ENCODE results near the gene ZFP69B. TPM values are rescaled to one million over a fixed set of nuclear protein-coding genes. Genes with fewer than 3 reads are reported as not detected.

Gene ZFP69B
- total RNA-seq, 1 donor from 2014 or later: 1.3 TPM

GRCh38 chr1:40416709-40417108, 33.6 kb upstream of the ZFP69B start:
- Histone ChIP-seq H3K36me3 (peaks cover 80% of the 10 kb centered on the region), H3K27me3 (ENCODE audit: low read depth) (no peaks in the 10 kb centered on the region), H3K4me1 (peaks cover 3% of the 10 kb centered on the region), H3K27ac (no peak overlapping the region), H3K9me3 (no peaks in the 10 kb centered on the region), H3K4me3 (no peak overlapping the region)
- TF ChIP-seq CTCF (IDR thresholded peaks at IDR 0.05): no peak
- no peak for ATAC-seq
- intact Hi-C loops (cut with DNase I): no loop called here
- DNase-seq: no peak

GRCh38 chr1:40421431-40422384, 28.6 kb upstream of the ZFP69B start:
- no peaks in the 10 kb centered on the region for H3K9me3 ChIP-seq
- H3K4me3 ChIP-seq: no peak overlapping the region
- TF ChIP-seq CTCF (IDR thresholded peaks at IDR 0.05): no peak
- no peaks in the 10 kb centered on the region for H3K27me3 ChIP-seq (ENCODE audit: low read depth)
- intact Hi-C loops (cut with DNase I): no loop called here
- H3K36me3 ChIP-seq: peaks cover 40% of the 10 kb centered on the region
- H3K4me1 ChIP-seq: peaks cover 12% of the 10 kb centered on the region
- H3K27ac ChIP-seq: no peak overlapping the region
- ATAC-seq: peak; percentile 59 to 63
- DNase-seq: no peak

GRCh38 chr1:40422630-40423263, 27.5 kb upstream of the ZFP69B start:
- Histone ChIP-seq H3K27me3 (ENCODE audit: low read depth) (no peaks in the 10 kb centered on the region), H3K9me3 (no peaks in the 10 kb centered on the region), H3K4me1 (peaks cover 12% of the 10 kb centered on the region), H3K36me3 (peaks cover 30% of the 10 kb centered on the region), H3K4me3 (no peak overlapping the region), H3K27ac (no peak overlapping the region)
- ATAC-seq (peak in 1 of 2 donors; percentile 5), DNase-seq (no peak)
- intact Hi-C loops (cut with DNase I): no loop called here
- TF ChIP-seq CTCF (IDR thresholded peaks at IDR 0.05): no peak

- Histone ChIP-seq H3K27ac (no peak overlapping the region), H3K4me3 (no peak overlapping the region), H3K36me3 (peaks cover 25% of the 10 kb centered on the region), H3K9me3 (no peaks in the 10 kb centered on the region), H3K27me3 (ENCODE audit: low read depth) (no peaks in the 10 kb centered on the region), H3K4me1 (peaks cover 12% of the 10 kb centered on the region)
- peak; percentile 60 to 70 for ATAC-seq
- TF ChIP-seq CTCF (IDR thresholded peaks at IDR 0.05): no peak
- intact Hi-C loops (cut with DNase I): no loop called here
- no peak for DNase-seq
These were observed 27.0 kb upstream of the ZFP69B start for GRCh38 chr1:40423264-40423642.

- no peak for TF ChIP-seq CTCF (IDR thresholded peaks at IDR 0.05)
- peaks cover 17% of the 10 kb centered on the region for H3K36me3 ChIP-seq
- intact Hi-C loops (cut with DNase I): no loop called here
These were observed 26.2 kb upstream of the ZFP69B start for GRCh38 chr1:40423951-40424618.

More at GRCh38 chr1:40423951-40424618, 26.2 kb upstream of the ZFP69B start:
- Histone ChIP-seq H3K27me3 (ENCODE audit: low read depth) (no peaks in the 10 kb centered on the region), H3K4me3 (no peak overlapping the region), H3K4me1 (peaks cover 12% of the 10 kb centered on the region), H3K9me3 (no peaks in the 10 kb centered on the region), H3K27ac (no peak overlapping the region)
- DNase-seq (no peak), ATAC-seq (peak in 1 of 2 donors; percentile 21)
